GM12878 (cell line): ENCODE results near the gene USB1. TPM values are rescaled to one million over a fixed set of nuclear protein-coding genes. Genes with fewer than 3 reads are reported as not detected.

ENCODE experiments used
- ATAC-seq: fragments of 200-7000 bp; cut with Tn5 transposase; 3 replicates; pipeline ENCODE4 v1.9.1; 2020; ENCODE audit warnings: mild to moderate bottlenecking, moderate library complexity
- BruUV-seq: library from RNA; stranded (reverse); fragments of 400-500 nt; replicated peaks from 2 replicates; lab custom pipeline; 2021; lab: Mats Ljungman, UMichigan
- CTCF ChIA-PET: fragments of 300-600 bp; sonication (Branson Sonifier 250); formaldehyde crosslinking; extraction: SDS; loops from one replicate; lab custom pipeline; 2021; ENCODE audit warnings: inconsistent platforms; lab: Yijun Ruan, JAX
- POLR2A ChIA-PET: fragments of 350-600 bp; formaldehyde crosslinking; extraction: SDS; loops from one replicate; lab custom pipeline; 2021; ENCODE audit warnings: inconsistent platforms; lab: Charles Lee
- RAD21 ChIA-PET: fragments of 300-600 bp; sonication (Branson Sonifier 250); formaldehyde crosslinking; loops from one replicate; lab custom pipeline; 2023; ENCODE audit warnings: antibody characterized with exemption; ENCODE audit not compliant: unreplicated experiment; lab: Charles Lee
- SMC1A ChIA-PET: fragments of 300-600 bp; sonication (Branson Sonifier 250); formaldehyde crosslinking; loops from one replicate; lab custom pipeline; 2023; ENCODE audit not compliant: unreplicated experiment, uncharacterized antibody; lab: Charles Lee
- DNase-seq: peaks from one replicate; pipeline ENCODE4 v3.0.0-alpha.2; 2011; ENCODE audit warnings: low read depth, low spot score
- FAIRE-seq: peaks from 3 replicates; lab custom pipeline; 2011; peaks lifted over from hg19 to GRCh38; lab: Jason Lieb, UNC
- H2AFZ ChIP-seq: 2 replicates; pipeline ENCODE4 v1.6.0; 2011; ENCODE audit warnings: low read depth, low read length, control low read depth; ENCODE audit not compliant: control insufficient read depth
- H3K27ac ChIP-seq: 2 replicates; pipeline ENCODE4 v1.5.1; 2011; ENCODE audit warnings: control low read depth; ENCODE audit not compliant: control insufficient read depth, insufficient read depth
- H3K27me3 ChIP-seq, 2 experiments: replicated peaks in 1 of 2; 2 replicates each; pipeline versions ENCODE4 v1.6.0 to v1.6.1; 2011; ENCODE audit warnings: low read length in 1 of 2; ENCODE audit not compliant: control insufficient read depth in 2 of 2, insufficient read depth in 2 of 2
- H3K36me3 ChIP-seq, 2 experiments: 2 replicates each; pipeline ENCODE4 v1.5.1; 2011; ENCODE audit warnings: low read length in 1 of 2; ENCODE audit not compliant: control insufficient read depth in 2 of 2, insufficient read depth in 2 of 2
- H3K4me1 ChIP-seq: 2 replicates; pipeline ENCODE4 v1.6.1; 2011; ENCODE audit warnings: mild to moderate bottlenecking, low read length, moderate library complexity, mixed read lengths; ENCODE audit not compliant: control insufficient read depth, insufficient read depth
- H3K4me2 ChIP-seq: 2 replicates; pipeline ENCODE4 v1.6.0; 2011; ENCODE audit warnings: control low read depth; ENCODE audit not compliant: control insufficient read depth, insufficient read depth
- H3K4me3 ChIP-seq: fragments of 200-600 bp; sonication (generic); 2 replicates; pipeline ENCODE4 v1.5.1; 2016
- H3K79me2 ChIP-seq: 2 replicates; pipeline ENCODE4 v1.6.0; 2011; ENCODE audit warnings: low read length; ENCODE audit not compliant: control insufficient read depth, insufficient read depth
- H3K9ac ChIP-seq: 2 replicates; pipeline ENCODE4 v1.8.0; 2011; ENCODE audit warnings: low read length, control low read depth, mixed read lengths; ENCODE audit not compliant: control insufficient read depth, insufficient read depth
- H3K9me3 ChIP-seq: replicated peaks from 3 replicates; pipeline ENCODE4 v1.5.1; 2011; ENCODE audit warnings: mild to moderate bottlenecking, low read length; ENCODE audit not compliant: control insufficient read depth, insufficient read depth
- H4K20me1 ChIP-seq: 2 replicates; pipeline ENCODE4 v1.6.0; 2011; ENCODE audit not compliant: control insufficient read depth, insufficient read depth
- CBFB ChIP-seq: IDR thresholded peaks from 2 replicates; pipeline ENCODE4 v1.6.1; 2016; ENCODE audit warnings: antibody characterized with exemption, low read depth
- CEBPB ChIP-seq, 2 experiments: fragments of 150-350 bp in 1 of 2; IDR thresholded peaks; 2 replicates each; pipeline ENCODE4 v1.6.1; 2012 to 2014; ENCODE audit warnings: low read depth in 2 of 2, low read length in 2 of 2, borderline replicate concordance in 1 of 2, inconsistent platforms in 1 of 2
- E2F4 ChIP-seq: IDR thresholded peaks from 2 replicates; pipeline ENCODE4 v1.6.1; 2012; ENCODE audit warnings: low read depth, low read length, improper control_type of control experiment
- NBN ChIP-seq: fragments of 450-650 bp; IDR thresholded peaks from 2 replicates; pipeline ENCODE4 v1.6.1; 2016
- NFIC ChIP-seq: IDR thresholded peaks from 2 replicates; pipeline ENCODE4 v1.6.1; 2012; ENCODE audit warnings: low read depth, mild to moderate bottlenecking, inconsistent platforms, low read length, moderate library complexity
- RCOR1 ChIP-seq: conservative IDR thresholded peaks from 2 replicates; pipeline ENCODE4 v1.6.1; 2012; ENCODE audit warnings: low read depth, low read length, improper control_type of control experiment
- SIN3A ChIP-seq: IDR thresholded peaks from 2 replicates; pipeline ENCODE4 v1.6.1; 2012; ENCODE audit warnings: low read depth, low read length, improper control_type of control experiment
- SMARCA5 ChIP-seq: fragments of 450-650 bp; IDR thresholded peaks from 2 replicates; pipeline ENCODE4 v1.6.1; 2017; ENCODE audit warnings: mild to moderate bottlenecking
- SREBF2 ChIP-seq: IDR thresholded peaks from 2 replicates; pipeline ENCODE4 v1.6.1; 2012; ENCODE audit warnings: mild to moderate bottlenecking, low read length
- STAT3 ChIP-seq: IDR thresholded peaks from 2 replicates; pipeline ENCODE4 v1.6.1; 2011; ENCODE audit warnings: low read depth, low read length, improper control_type of control experiment
- YBX1 ChIP-seq: fragments of 450-650 bp; IDR thresholded peaks from 2 replicates; pipeline ENCODE4 v1.6.1; 2016; ENCODE audit warnings: antibody characterized with exemption
- ZNF622 ChIP-seq: fragments of 450-650 bp; IDR thresholded peaks from 2 replicates; pipeline ENCODE4 v1.6.1; 2017; ENCODE audit warnings: mild to moderate bottlenecking, inconsistent platforms
- WGBS: methylation state at CpG from one replicate; pipeline ENCODE4 v1.1.6; 2016; ENCODE audit warnings: low lambda C conversion rate; ENCODE audit not compliant: insufficient replicate concordance, insufficient coverage; ENCODE audit errors: missing lambda C conversion rate; 5-methylcytosine and 5-hydroxymethylcytosine counted together
- in situ Hi-C: fragments of 300-500 bp; cut with MboI; formaldehyde crosslinking; loops from 9 replicates; pipeline ENCODE4 v1.14.3; 2018; ENCODE audit warnings: mixed read lengths
- intact Hi-C: fragments of 100-400 bp; cut with micrococcal nuclease; formaldehyde crosslinking; loops from one replicate; pipeline ENCODE4 v1.14.2; 2022; ENCODE audit not compliant: unreplicated experiment
- polyA plus RNA-seq, 11 experiments: library from polyadenylated mRNA; depleted of rRNA in 4 of 11; unstranded in 6 of 11; stranded (reverse) in 5 of 11; fragments of >200 nt; fragmentation: Nextera tagmentation in 4 of 11; fragmentation: Illumina TruSeq in 1 of 11; extraction: Ambion mirVana in 4 of 11; extraction: Trizol in 1 of 11; gene quantifications; 1 replicate in 1 of 11; 2 replicates in 10 of 11; pipeline versions ENCODE4 v1.2.1 to v1.2.3, GENCODE V29; 2011 to 2016; ENCODE audit warnings: inconsistent platforms in 2 of 11, missing spikeins in 2 of 11, low read depth in 1 of 11
- total RNA-seq, 4 experiments: library from RNA; depleted of rRNA in 3 of 4; stranded (reverse); fragments of >200 nt in 3 of 4; fragmentation: Illumina TruSeq in 1 of 4; extraction: Trizol in 1 of 4; gene quantifications; 2 replicates each; pipeline versions ENCODE4 v1.2.1 to v1.2.3, GENCODE V29; 2013 to 2021
- TF ChIP-seq, protein P1 (sequence below): IDR thresholded peaks from 2 replicates; pipeline ENCODE4 v1.6.1; 2012; ENCODE audit warnings: mild to moderate bottlenecking, low read depth, low read length
- TF ChIP-seq, protein P2 (sequence below): IDR thresholded peaks from 2 replicates; pipeline ENCODE4 v1.6.1; 2012; ENCODE audit warnings: improper control_type of control experiment, low read depth, low read length; ENCODE audit not compliant: insufficient replicate concordance

The USB1 gene
- total and polyA plus RNA-seq, 10 of the 15 experiments (the other 5 are each of a cell fraction or from before 2014, with no cell fraction given): 7.9 to 72.2 (median 41.6) TPM

- Histone ChIP-seq H3K27ac (no peak overlapping the region), H3K36me3 (no peaks in the 10 kb centered on the region), H3K9me3 (no peaks in the 10 kb centered on the region), H3K79me2 (no peaks in the 10 kb centered on the region), H3K4me3 (no peak overlapping the region), H3K9ac (no peak overlapping the region), H2AFZ (no peak overlapping the region), H3K4me2 (no peak overlapping the region), H4K20me1 (no peaks in the 10 kb centered on the region), H3K27me3 (no peaks in the 10 kb centered on the region; a peak in 1 of 4 replicates), H3K4me1 (no peaks in the 10 kb centered on the region)
- RAD21 ChIA-PET: no interaction called here
- CTCF ChIA-PET: no interaction called here
- SMC1A ChIA-PET: interaction anchor here (0.7 kb wide), 1 partner anchor 13 kb away, joined by 3 read pairs; no protein-coding TSS in a partner anchor
- no peak for ATAC-seq
- in situ Hi-C loops (no loop called here), intact Hi-C loops (no loop called here)
- 0% methylated on average over 2 of the region's 2 CpGs for WGBS
- POLR2A ChIA-PET: no interaction called here
- no TSS peak for BruUV-seq
- no peak for DNase-seq
- FAIRE-seq: no peak
- no peak for TF ChIP-seq NBN
- TF ChIP-seq SREBF2: no peak
- TF ChIP-seq SIN3A: no peak
- TF ChIP-seq ZNF622: no peak
- no peak for TF ChIP-seq RCOR1
- TF ChIP-seq CBFB: no peak
- no peak for TF ChIP-seq STAT3
- TF ChIP-seq SMARCA5: no peak
- no peak for TF ChIP-seq NFIC
- TF ChIP-seq CEBPB (IDR thresholded peaks at IDR 0.05; ENCODE audit: borderline replicate concordance in 1 of 2, low read depth in 2 of 2, low read length in 2 of 2): no peak
- TF ChIP-seq YBX1: no peak
- TF ChIP-seq, protein P1, sequence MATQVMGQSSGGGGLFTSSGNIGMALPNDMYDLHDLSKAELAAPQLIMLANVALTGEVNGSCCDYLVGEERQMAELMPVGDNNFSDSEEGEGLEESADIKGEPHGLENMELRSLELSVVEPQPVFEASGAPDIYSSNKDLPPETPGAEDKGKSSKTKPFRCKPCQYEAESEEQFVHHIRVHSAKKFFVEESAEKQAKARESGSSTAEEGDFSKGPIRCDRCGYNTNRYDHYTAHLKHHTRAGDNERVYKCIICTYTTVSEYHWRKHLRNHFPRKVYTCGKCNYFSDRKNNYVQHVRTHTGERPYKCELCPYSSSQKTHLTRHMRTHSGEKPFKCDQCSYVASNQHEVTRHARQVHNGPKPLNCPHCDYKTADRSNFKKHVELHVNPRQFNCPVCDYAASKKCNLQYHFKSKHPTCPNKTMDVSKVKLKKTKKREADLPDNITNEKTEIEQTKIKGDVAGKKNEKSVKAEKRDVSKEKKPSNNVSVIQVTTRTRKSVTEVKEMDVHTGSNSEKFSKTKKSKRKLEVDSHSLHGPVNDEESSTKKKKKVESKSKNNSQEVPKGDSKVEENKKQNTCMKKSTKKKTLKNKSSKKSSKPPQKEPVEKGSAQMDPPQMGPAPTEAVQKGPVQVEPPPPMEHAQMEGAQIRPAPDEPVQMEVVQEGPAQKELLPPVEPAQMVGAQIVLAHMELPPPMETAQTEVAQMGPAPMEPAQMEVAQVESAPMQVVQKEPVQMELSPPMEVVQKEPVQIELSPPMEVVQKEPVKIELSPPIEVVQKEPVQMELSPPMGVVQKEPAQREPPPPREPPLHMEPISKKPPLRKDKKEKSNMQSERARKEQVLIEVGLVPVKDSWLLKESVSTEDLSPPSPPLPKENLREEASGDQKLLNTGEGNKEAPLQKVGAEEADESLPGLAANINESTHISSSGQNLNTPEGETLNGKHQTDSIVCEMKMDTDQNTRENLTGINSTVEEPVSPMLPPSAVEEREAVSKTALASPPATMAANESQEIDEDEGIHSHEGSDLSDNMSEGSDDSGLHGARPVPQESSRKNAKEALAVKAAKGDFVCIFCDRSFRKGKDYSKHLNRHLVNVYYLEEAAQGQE: no peak
- TF ChIP-seq E2F4: no peak
- TF ChIP-seq, protein P2, sequence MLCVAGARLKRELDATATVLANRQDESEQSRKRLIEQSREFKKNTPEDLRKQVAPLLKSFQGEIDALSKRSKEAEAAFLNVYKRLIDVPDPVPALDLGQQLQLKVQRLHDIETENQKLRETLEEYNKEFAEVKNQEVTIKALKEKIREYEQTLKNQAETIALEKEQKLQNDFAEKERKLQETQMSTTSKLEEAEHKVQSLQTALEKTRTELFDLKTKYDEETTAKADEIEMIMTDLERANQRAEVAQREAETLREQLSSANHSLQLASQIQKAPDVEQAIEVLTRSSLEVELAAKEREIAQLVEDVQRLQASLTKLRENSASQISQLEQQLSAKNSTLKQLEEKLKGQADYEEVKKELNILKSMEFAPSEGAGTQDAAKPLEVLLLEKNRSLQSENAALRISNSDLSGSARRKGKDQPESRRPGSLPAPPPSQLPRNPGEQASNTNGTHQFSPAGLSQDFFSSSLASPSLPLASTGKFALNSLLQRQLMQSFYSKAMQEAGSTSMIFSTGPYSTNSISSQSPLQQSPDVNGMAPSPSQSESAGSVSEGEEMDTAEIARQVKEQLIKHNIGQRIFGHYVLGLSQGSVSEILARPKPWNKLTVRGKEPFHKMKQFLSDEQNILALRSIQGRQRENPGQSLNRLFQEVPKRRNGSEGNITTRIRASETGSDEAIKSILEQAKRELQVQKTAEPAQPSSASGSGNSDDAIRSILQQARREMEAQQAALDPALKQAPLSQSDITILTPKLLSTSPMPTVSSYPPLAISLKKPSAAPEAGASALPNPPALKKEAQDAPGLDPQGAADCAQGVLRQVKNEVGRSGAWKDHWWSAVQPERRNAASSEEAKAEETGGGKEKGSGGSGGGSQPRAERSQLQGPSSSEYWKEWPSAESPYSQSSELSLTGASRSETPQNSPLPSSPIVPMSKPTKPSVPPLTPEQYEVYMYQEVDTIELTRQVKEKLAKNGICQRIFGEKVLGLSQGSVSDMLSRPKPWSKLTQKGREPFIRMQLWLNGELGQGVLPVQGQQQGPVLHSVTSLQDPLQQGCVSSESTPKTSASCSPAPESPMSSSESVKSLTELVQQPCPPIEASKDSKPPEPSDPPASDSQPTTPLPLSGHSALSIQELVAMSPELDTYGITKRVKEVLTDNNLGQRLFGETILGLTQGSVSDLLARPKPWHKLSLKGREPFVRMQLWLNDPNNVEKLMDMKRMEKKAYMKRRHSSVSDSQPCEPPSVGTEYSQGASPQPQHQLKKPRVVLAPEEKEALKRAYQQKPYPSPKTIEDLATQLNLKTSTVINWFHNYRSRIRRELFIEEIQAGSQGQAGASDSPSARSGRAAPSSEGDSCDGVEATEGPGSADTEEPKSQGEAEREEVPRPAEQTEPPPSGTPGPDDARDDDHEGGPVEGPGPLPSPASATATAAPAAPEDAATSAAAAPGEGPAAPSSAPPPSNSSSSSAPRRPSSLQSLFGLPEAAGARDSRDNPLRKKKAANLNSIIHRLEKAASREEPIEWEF: no peak
- TF ChIP-seq, all 136 proteins: peak for 0
These were observed 50.1 kb downstream of the USB1 start for GRCh38 chr16:58051296-58051695.
